GM12891 (cell line): ENCODE results near the gene NKAPL. TPM values are rescaled to one million over a fixed set of nuclear protein-coding genes. Genes with fewer than 3 reads are reported as not detected.

ENCODE experiments used
- DNase-seq: peaks from one replicate; pipeline ENCODE4 v3.0.0; 2011; ENCODE audit warnings: low spot score; ENCODE audit not compliant: insufficient read length
- FAIRE-seq: peaks from 2 replicates; lab custom pipeline; 2011; peaks lifted over from hg19 to GRCh38; lab: Jason Lieb, UNC
- PAX5 ChIP-seq: IDR thresholded peaks from 2 replicates; pipeline ENCODE4 v1.6.1; 2011; ENCODE audit warnings: low read length, moderate library complexity, mild to moderate bottlenecking; ENCODE audit not compliant: insufficient read depth, severe bottlenecking
- POLR2A ChIP-seq: IDR thresholded peaks from 2 replicates; pipeline ENCODE4 v1.6.1; 2011; ENCODE audit warnings: low read depth, low read length, control low read depth
- POLR2AphosphoS5 ChIP-seq: IDR thresholded peaks from 2 replicates; pipeline ENCODE4 v1.6.1; 2011; ENCODE audit warnings: low read depth, low read length, control low read depth
- POU2F2 ChIP-seq: IDR thresholded peaks from 2 replicates; pipeline ENCODE4 v1.6.1; 2011; ENCODE audit warnings: low read depth, mild to moderate bottlenecking, control low read depth, low read length, moderate library complexity
- SPI1 ChIP-seq: IDR thresholded peaks from 2 replicates; pipeline ENCODE4 v1.6.1; 2011; ENCODE audit warnings: low read depth, low read length, control low read depth
- TAF1 ChIP-seq: IDR thresholded peaks from 2 replicates; pipeline ENCODE4 v1.6.1; 2011; ENCODE audit warnings: low read depth, low read length, control low read depth
- polyA plus RNA-seq: library from polyadenylated mRNA; unstranded; fragments of >200 nt; gene quantifications from one replicate; pipeline ENCODE4 v1.2.1, GENCODE V29; 2012; ENCODE audit warnings: low read depth, missing spikeins, inconsistent platforms; ENCODE audit not compliant: missing spikeins

Gene NKAPL
- not detected for polyA plus RNA-seq

DNA sequence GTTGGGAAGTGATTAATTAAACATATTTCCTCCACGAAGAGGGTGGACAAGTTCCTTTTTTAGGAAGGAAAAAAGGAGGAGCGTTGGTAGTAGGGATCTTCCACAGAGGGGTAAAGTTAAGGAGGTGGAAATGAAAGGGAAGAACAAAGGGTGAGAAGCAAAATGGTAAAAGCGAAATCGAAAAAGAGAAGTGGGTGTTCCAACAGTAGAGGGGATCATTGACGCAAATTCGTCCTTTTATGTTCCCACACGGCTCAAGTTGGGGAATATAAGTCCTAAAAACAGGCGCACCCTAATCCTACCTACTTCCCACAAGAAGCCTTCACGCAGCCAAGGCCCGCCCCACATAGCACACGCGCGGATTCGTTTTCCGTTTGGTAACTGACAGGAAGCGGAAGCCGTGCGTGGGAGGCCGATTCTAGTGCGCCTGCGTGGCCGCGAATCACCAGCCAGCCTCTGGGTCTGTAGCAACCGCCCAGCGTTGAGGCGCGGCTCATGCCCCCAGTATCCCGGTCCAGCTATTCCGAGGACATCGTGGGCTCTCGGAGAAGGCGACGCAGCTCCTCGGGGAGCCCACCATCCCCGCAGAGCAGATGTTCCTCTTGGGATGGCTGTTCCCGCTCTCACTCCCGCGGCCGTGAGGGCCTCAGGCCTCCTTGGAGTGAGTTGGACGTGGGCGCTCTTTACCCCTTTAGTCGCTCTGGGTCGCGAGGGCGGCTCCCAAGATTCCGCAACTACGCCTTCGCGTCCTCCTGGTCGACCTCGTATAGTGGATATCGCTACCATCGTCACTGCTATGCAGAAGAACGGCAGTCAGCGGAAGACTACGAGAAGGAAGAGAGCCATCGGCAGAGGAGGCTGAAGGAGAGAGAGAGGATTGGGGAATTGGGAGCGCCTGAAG lies at the start of gene NKAPL:
TSS of gene NKAPL (plus strand) at position 421 of the 901 bp plus-strand sequence. CDS start at position 496, 75 bp downstream.
- no peak for TF ChIP-seq POU2F2
- peak; percentile 72 for TF ChIP-seq SPI1
- DNase-seq, result no peak
- no peak for FAIRE-seq

DNA sequence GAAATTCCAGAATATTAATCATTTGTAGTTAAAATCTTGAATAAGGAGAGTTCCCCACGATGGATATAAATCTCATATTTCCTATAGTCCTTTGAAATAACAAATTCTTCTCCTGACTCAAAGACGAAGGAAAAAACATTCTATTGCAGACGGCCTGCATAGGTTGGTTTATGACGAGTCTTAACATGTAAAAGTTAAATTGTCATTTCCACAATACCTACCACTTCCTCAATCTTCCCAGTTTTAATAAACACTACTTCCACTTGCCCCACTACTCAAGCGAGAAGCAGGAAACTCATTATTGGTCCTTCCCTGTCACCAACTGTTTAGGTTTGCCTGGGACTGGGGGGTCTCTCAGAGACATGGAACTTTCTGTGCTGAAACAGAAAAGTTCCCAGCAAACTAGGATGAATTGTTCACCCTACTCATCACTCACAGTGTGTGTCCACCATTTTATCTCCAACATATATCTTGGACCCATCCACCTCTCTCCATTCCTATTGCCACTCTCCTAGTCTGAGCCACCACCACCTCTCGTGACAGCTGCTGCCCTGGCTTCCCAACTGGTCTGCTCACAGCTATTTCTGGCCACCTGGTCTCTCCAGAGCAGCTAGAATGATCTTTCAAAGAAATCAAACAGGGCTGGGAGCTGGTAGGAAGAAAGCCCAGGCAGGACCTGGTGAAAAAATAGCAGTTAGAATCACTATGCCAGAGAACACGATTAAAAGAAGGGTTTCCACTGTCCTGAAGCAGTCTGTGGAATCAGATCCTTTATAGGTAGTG lies 49.2 kb upstream of the NKAPL start:
- FAIRE-seq (no peak), DNase-seq (no peak)
- peak; percentile 26; the same call in 1 of the 2 replicates for TF ChIP-seq SPI1
- TF ChIP-seq POLR2AphosphoS5, result no peak

DNA sequence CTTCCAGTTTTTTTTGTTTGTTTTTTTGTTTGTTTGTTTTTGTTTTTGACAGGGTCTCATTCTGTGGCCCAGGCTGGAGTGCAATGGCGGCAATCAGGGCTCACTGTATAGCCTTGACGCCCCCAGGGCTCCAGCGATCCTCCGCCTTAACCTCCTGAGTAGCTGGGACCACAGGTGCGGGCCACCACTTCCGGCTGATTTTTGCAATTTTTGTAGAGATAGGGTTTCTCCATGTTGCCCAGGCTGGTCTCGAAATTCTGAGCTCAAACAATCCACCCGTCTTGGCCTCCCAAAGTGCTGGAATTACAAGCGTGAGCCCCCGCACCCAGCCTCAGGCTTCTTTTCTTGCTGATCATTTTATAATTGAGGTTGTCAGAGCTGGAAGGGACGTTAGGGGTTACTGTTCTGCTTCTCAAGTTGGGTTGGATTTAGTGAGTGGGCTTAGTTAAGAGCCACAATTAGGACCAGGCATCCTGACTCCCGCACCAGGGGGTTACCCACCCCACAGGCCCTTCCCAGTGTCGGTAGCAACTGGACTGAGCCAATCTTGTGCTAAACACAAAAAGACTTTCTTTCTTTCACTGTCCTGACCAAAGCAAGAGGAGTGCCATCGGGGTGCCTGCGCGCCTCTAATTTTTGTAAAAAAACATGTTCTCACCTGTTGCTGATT lies 47.1 kb upstream of the NKAPL start:
- TF ChIP-seq TAF1 (no peak), POLR2AphosphoS5 (no peak)
- no peak for DNase-seq
- no peak for FAIRE-seq

DNA sequence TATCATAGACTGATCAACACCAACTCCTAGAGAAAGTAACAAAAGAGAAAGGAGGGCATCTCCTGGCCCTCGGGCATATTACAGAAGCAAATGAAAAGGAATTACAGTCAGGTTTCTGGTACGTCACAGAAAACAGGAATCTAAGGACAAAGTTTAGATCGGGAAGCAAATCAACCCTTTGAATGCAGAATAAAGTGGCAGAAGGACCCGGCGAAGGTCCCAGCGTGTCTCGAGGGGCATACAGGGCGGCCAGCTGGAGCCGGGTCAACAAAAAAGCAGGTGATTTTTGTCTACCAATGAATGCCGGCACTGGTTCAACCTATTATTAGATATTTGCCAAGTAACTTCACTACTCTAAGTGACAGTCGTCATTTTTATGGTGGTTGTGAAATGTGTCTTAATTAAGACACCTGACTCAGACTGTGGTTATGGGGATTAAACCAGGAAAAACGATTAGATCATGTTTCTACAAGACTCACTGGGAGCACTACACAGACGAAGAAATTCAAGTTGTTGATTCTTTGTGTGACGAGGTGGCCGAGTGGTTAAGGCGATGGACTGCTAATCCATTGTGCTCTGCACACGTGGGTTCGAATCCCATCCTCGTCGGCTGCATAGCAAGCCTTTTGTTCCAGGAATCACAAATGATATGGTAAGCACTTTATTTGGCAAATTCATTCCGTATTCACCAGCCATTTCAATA lies 46.4 kb upstream of the NKAPL start:
- TF ChIP-seq POLR2AphosphoS5 (no peak), POU2F2 (peak; percentile 46; the same call in 1 of the 2 replicates)
- DNase-seq (no peak), FAIRE-seq (peak; percentile 91)

DNA sequence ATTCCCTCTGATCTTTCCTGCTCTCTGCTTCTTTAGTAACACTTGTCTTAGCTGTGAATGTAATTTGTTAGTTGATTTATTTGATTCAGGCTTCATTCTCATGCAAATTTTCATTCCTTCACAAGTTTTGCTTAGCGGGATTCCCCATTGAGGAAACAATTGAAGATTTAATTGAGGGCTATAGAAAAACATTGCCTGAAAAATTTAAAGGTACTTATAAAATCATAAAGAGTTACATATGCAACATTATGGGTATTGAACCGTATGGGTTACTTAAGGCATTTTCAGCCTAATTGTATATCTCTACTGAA lies 45.9 kb upstream of the NKAPL start:
- FAIRE-seq (no peak), DNase-seq (no peak)
- no peak for TF ChIP-seq TAF1
- no peak for TF ChIP-seq SPI1
- TF ChIP-seq POLR2AphosphoS5, result no peak
- TF ChIP-seq PAX5, result no peak
- no peak for TF ChIP-seq POU2F2
- no peak for TF ChIP-seq POLR2A

DNA sequence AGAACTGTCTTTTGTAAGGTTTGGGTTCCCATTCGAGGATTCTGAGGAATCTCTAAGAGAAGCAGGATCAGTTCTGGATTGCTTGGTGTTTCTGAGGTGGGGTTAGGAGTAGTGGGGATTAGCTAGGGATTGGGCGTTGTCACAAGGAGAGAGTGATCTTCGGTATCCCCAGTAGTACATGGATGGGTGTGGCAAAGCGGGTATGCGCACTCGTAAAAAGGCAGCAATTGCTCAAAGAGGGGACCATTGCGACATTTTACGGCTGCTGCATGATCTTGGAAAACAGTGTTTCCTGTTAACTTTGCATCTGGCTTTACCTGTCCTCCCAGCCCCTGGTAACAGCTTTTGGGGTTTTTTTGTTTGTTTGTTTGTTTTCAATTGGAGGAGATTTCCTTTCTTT lies 43.7 kb upstream of the NKAPL start:
- TF ChIP-seq TAF1 (no peak), SPI1 (no peak), PAX5 (no peak), POLR2A (no peak), POLR2AphosphoS5 (no peak), POU2F2 (no peak)
- DNase-seq, result no peak
- FAIRE-seq, result no peak

DNA sequence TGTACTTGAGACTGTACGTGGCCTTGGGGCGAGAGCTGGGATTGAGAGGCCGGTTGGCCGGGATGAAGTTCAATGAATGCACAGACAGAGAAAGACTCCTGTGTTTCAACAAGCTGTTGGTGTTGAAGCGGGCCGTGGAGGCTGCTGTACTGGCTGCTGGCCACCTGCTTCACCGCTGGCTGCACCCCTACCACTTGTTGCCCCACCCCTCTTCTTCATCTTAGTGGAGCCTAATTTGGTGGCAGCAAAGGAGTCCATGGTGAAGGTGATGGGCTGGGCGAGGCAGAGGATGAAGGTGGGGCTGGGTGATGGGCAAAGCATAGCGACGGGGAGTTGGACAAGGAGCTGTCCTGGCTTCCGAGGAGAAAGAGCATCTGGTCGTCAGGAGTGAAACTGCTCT lies 41.2 kb upstream of the NKAPL start:
- TF ChIP-seq SPI1 (no peak), POLR2AphosphoS5 (no peak), PAX5 (no peak), POU2F2 (no peak), TAF1 (no peak), POLR2A (no peak)
- DNase-seq, result no peak
- no peak for FAIRE-seq

DNA sequence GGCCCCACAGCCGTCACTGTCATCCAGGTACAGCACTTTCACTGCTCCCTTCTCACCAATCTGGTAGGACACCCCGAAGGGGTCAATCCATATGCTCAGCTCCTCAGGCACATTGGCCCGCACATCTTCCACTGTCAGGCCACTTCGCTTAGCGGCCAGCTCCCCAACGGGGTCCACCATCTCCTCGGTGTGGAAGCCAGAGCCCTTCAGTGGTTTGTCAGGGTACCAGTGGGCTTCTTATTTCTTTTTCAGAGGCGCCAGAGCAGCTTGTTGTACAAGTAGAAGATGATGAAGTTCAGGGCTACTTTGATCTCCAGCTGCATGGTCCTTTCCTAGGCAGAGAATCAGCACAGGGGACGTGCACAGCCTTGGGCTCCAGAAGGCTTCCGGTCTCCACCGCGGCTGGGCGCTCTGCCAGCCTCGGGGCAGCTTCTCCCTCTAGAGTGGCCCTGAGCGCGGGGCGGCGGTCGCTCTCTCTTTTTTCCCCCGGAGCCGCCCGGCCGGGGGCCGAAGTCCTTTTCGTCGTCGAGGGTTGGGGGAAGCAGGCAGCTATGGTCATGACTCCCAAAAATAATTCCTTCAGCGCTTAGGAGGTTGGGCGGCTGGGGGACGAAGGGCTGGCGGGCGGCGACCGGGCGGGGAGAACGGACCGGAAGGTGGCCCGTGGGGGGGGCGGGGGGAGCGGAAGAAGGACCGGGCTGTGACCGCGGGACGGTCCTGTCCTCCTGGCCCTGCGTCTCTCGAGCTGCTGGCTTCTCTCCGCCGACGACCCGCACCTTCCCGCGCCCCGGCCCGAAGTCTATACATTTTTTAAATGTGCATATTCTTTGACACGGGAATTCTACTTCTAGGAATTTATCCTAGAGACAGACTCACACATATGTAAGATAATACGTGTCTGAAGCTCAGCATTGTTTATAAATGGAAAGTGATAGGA lies 40.5 kb upstream of the NKAPL start:
- peak; percentile 88 for FAIRE-seq
- DNase-seq, result peak; percentile 62
- no peak for TF ChIP-seq PAX5
- TF ChIP-seq TAF1, result no peak
- no peak for TF ChIP-seq POU2F2
- no peak for TF ChIP-seq POLR2A
- no peak for TF ChIP-seq SPI1
- TF ChIP-seq POLR2AphosphoS5, result no peak
